NCI-H2029 treated with DMSO at 0.1 percent for 48 hours (cell line): ENCODE results near the gene MAGEB1.

ENCODE experiments used
- DNase-seq: peaks from one replicate; lab custom pipeline; 2025; lab: John Stamatoyannopoulos, UW

Gene MAGEB1, protein sequence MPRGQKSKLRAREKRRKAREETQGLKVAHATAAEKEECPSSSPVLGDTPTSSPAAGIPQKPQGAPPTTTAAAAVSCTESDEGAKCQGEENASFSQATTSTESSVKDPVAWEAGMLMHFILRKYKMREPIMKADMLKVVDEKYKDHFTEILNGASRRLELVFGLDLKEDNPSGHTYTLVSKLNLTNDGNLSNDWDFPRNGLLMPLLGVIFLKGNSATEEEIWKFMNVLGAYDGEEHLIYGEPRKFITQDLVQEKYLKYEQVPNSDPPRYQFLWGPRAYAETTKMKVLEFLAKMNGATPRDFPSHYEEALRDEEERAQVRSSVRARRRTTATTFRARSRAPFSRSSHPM

DNA sequence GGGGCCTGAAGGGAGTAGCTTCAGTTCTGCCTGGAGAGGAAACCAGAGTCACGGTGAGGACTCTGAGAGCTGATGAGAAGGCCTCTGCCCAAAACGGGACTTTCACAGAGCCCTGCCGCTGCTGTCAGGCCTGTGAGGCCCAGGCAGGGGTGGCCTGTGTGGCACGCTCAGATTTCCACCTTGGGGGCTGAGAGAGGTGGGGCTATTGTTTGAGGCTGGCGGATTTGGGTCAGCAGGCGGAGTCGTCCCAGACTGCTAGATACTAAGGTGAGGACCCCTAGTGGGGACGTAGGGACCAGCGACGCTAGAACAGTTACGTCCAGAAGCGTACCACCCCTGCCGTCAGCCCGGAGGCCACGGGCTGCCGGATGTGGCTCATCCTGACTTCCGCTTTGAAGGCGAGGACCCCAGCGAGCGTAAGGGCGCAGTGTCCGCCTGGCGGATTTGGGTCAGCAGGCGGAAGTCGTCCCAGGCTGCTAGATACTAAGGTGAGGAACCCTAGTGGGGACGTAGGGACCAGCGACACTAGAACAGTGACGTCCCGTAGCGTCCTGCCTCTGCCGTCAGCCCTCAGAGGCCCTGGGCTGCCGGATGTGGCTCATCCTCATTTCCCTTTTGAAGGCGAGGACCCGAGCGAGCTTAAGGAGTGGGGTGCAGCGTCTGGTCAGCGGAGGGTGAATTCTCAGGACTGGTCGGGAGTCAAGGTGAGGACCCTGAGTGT lies at the start of gene MAGEB1:
TSS of gene MAGEB1 (plus strand) at position 378 of the 721 bp plus-strand sequence. CDS start 3,348 bp downstream, outside the sequence.
- no peak for DNase-seq

- DNase-seq, result no peak
These were observed 34.8 kb upstream of the MAGEB1 start for GRCh38 chrX:30212172-30212571.

DNA sequence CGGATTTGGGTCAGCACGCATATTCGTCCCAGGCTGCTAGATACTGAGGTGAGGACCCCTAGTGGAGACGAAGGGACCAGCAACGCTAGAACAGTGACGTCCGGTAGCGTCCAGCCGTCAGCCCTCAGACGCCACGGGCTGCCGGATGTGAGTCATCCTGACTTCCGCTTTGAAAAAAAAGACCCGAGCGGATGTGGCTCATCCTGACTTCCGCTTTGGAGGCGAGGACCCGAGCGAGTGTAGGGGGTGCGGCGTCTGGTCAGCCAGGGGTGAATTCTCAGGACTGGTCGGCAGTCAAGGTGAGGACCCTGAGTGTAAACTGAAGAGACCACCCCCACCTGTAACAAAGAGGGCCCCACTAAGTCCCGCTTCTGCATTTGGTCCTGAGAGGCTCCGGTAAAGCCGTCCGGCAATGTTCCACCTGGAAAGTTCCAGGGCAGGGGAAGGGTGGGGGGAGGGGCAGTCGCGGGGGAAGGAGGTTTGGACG lies 31.5 kb upstream of the MAGEB1 start, which contains the start of gene MAGEB2:
TSS of gene MAGEB2 (plus strand) at position 207 of the 487 bp plus-strand sequence. CDS start 3,018 bp downstream, outside the sequence.
- no peak for DNase-seq

DNA sequence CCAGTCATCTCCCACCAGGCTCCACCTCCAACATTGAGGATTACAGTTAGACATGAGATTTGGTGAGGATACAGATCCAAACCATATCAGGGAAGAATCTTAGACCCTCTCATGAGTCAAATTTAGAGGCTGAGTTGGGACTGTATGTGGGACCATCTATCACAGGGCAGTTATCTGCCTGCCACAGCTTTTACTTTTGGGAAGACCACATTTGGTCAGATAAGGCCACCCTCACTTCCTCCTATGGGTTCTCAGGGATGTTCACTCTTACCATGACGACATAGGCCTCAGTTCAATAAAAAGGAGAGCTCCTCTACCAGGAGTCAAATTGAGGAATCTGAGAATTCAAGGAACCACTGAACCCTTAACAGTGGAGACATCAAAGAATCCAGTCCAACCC lies 29.5 kb upstream of the MAGEB1 start:
- no peak for DNase-seq

- DNase-seq, result no peak
These were observed 27.6 kb upstream of the MAGEB1 start for GRCh38 chrX:30219372-30219771.

- DNase-seq, result no peak
These were observed 26.3 kb upstream of the MAGEB1 start for GRCh38 chrX:30220661-30221060.

GRCh38 chrX:30224536-30224935 lies 22.4 kb upstream of the MAGEB1 start:
- DNase-seq, result no peak

DNA sequence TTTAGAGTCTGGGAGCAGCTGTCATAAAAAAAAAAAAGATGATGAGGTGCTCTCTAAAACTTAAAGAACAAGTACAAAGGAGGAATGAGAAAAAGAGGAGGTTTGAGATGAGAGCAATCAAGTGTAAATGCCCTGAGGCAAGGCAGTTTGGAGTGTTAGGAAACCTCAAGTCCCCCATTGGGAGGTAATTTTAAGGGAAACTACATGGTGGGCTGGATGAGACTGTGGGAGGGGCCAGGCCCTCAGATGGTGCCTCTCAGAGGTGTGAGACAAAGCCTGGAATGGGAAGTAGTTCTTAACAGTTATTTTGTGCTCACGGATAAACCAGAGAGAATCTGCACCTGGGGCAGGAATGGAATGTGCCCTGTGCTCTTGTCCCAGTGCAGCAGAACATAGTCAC lies 18.4 kb upstream of the MAGEB1 start:
- no peak for DNase-seq

DNA sequence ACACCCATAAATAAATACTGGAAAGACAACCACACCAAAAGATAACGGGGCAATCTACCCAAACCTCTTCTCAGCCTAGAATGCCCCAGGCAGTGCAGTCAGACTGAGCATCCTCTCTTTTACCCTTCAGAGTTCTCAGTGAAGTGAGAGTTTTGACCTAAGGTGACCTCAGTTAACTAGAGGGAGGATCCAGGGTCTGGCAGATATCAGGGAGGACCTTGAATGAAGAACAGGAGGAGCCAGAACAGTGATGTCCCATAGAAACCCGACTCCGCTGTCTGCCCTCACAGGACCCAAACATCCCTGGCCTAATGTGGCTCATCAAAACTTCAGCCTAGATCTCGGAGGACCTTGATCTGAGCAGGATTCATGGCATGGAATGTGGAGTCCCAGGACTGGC lies 16.6 kb upstream of the MAGEB1 start, which contains the start of gene MAGEB3:
TSS of gene MAGEB3 (plus strand) at position 263 of the 400 bp plus-strand sequence. CDS start 5,268 bp downstream, outside the sequence.
- no peak for DNase-seq

- no peak for DNase-seq
These were observed 5.1 kb upstream of the MAGEB1 start, which contains the start of gene MAGEB4 for GRCh38 chrX:30241724-30242415. MAGEB4 (plus strand) TSS chrX:30242000; CDS start chrX:30242136, 136 bp downstream.

DNA sequence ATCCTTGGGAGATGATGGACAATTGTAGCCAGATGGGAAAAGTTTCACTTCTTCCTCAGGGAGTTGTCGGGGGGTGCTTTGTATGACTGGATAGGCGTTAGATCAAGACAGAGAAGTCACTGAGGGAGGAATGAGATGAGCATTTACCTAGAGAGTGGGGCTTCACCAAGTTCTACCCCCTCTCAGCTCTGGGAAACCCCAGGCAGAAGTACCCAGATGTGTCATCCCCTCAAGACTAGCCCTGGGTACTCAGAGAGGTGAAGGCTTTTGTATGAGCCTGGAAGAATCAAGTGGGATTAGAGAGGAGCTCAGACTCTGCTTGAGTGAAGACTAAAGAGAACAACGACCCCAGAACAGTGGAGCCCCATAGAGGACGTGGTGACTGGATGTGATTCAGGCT lies 1.9 kb downstream of the MAGEB1 start:
- no peak for DNase-seq

DNA sequence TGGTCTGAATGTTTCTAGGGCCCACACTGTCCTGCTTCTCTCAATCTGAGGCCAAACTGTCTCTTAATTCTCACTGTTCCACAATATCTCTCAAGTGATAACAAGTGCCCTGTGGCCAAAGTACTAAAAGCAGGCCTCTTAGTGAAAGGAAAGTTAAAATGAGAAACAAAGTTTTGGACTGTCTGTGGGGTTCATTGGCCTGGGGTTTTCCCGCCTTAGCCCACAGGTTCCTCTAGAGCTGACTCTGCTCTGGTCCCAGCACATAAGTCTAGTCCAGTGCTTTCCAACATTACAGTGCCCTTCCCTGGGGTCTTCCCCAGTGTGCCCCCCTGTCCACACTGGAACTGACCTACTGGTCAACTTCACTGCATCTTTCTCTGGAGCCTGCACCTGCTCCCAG lies 6.3 kb downstream of the MAGEB1 start:
- DNase-seq, result no peak

DNA sequence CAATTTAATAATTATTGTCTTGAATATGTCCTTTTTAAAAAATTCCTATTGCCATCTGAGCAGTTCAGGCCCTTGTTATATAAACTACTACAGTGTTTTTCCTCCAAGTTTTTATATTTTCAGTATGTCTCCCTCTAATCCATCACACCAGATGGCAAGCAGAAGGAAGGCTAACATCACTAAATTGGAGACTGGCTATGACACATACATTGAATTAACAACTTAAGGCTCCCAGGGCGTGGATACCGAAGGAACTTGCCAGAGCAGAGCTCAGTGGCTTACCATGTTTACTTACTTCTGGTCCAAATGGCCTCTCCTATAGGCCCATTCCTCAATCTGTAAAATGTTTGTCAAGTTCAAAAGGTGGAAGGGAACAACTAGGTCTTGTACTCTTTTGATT lies 13.0 kb downstream of the MAGEB1 start:
- no peak for DNase-seq

- no peak for DNase-seq
These were observed 14.1 kb downstream of the MAGEB1 start for GRCh38 chrX:30261012-30261411.

DNA sequence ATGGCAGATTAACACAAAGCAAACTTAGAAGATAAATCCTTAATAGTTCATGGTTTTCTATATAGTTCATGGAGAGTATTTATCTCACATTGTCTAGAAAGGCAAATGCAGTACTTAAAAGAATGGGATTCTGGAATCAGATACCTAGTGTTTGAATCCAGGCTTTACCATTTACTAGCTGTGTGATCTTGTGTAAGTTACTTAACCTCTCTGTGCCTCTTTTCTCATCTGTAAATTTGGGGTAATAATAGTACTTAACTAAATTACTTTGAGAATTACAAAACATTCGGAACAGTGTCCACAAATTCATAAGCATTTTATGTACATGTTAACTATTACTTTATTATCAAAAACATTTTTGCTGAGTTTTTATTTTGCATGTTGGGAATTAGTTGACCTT lies 15.8 kb downstream of the MAGEB1 start:
- DNase-seq, result no peak

DNA sequence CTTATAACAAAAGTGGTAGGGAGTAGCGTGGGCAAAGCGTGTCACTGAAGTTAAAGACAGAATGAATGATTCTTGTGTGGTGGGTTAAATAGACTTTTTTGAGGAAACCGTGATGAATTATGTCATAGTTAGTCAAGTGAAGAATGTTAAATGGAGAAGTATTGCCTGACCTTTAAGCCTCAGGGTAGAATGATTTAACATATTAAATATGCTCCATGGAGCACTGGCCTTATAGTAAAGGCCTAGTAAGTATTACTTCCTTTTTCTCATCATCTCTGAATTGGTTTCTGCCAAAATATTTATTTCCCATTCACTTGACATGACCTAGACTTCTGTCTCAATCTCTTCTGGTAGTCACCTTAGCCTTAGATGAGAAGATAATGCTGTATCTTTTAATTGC lies 23.7 kb downstream of the MAGEB1 start:
- DNase-seq, result no peak

GRCh38 chrX:30275498-30275897 lies 28.6 kb downstream of the MAGEB1 start:
- DNase-seq, result no peak

- no peak for DNase-seq
These were observed 31.4 kb downstream of the MAGEB1 start for GRCh38 chrX:30278365-30278764.

- DNase-seq, result no peak
These were observed 33.5 kb downstream of the MAGEB1 start for GRCh38 chrX:30280428-30280827.

GRCh38 chrX:30282527-30282926 lies 35.6 kb downstream of the MAGEB1 start:
- no peak for DNase-seq

GRCh38 chrX:30283456-30284200 lies 36.7 kb downstream of the MAGEB1 start:
- no peak for DNase-seq
